ENCODE measurements around the gene PCGF2.
"Not testable (repeated sequence)": the region's sequence is repeated elsewhere in the genome, so short reads cannot be mapped to it uniquely, and the experiment has no call there.

PCGF2 gene

DNA sequence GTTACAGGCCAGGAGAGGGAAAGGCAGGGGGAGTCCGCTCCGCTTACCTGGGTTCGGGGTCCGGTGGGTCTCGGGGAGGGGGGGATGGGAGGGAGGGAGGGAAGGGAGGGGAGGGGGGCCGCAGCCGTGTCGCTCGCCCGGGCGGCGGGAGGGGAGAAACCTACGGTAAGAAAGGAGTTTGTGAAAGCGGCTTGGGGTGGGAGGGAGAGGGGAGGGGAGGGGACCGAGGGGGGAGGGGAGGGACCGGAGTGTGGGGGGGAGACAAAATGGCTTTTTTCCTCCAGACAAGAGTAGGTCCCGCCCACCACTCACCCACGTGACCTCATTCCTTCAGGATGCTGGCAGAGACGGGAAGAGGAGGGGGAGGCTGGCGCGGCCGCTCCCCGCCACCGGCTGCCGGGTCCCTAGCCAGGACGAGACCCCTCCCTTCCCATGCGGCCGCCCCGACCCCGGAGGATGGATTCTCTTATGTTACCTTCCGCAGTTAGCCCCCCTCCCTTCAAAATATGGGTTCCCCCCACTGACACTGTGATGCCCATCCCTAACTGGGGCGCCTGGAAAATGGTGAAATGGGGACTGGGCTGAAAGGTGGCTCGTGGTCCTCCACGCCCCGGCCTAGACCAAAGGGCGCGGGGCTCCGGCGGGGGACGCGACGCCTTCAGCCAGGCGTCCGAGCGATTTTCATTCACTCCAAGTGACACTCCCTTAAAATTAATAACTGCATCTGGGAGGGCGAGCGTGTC is at the start of gene PCGF2:
Gene PCGF2 (minus strand): TSS at position 188 of the 743 bp plus-strand sequence. CDS start 7,934 bp downstream, outside the sequence.
- no peak for FAIRE-seq
- peak; percentile 88 for DNase-seq (ENCODE audit: low spot score)

DNA sequence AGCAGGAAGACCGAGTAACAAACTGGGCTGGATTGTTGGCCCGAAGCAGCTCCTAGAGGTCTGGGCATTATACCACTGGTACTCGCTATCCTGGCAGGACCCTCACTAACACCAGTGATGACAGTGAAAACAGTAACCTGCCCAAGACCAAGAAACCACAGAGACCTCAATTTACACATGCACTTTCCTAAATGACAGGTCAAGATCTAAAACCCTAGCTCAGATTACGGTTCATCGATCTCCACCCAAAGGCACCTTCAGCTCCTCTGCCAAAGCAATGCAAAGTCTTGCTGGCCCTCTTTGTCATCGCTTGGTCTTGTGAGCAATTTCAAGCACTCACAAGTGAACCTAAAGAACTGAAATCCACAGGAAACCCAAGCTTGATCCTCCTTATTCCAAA is 49.7 kb upstream of the PCGF2 start:
- DNase-seq (ENCODE audit: low spot score): no peak

DNA sequence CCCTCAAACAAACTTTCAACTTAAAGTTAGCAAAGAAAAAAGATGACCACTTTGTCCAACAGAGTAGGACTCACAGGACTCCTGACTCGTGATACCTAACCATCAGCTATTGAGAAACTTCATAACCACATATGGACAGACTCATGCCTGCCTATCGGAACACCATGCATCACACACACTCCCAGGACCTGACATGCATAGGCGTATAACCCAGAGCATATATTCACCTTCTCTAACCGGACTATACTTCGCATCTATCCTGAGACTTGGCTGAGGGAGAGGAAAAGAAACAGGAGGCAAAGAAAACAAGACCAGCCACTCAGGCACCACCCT is 49.0 kb upstream of the PCGF2 start:
- FAIRE-seq: no peak

More for the DNA sequence above, 49.7 kb upstream of the PCGF2 start:
- FAIRE-seq: no peak

DNA sequence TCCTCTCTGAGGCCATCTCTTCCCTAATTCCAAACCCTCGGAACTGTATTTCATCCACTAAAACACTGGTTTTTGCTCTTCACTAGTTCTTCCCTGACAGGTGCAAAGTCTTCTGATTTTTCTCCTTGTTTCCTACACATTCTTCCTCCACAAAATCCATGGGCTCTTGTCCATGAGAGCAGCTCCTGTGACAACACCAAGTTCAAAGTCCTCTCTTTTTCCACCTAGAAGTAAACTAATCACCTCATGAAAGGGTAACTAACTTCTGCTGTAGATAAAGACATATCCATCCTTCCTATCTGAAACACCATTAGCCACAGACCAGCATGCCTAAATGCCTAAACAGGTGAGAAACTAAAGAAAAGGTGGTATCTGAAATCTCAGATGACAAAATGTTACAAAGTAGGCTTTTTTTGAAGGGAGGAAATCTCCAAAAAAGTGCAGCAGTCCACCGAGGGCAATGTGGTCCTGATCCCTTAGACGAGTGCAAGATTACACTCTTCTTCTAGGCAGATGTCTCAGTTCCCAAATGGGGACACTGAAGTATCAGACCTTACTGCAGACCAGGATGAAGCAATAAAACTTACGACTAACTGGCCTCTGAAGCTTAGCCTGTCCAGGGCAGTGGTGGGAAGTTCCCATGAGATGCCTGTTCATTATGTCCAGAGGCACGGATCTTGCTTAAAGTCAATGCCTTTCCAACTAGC is 48.5 kb upstream of the PCGF2 start:
- FAIRE-seq: no peak

More for the DNA sequence above, 49.0 kb upstream of the PCGF2 start:
- no peak for DNase-seq (ENCODE audit: low spot score)

DNA sequence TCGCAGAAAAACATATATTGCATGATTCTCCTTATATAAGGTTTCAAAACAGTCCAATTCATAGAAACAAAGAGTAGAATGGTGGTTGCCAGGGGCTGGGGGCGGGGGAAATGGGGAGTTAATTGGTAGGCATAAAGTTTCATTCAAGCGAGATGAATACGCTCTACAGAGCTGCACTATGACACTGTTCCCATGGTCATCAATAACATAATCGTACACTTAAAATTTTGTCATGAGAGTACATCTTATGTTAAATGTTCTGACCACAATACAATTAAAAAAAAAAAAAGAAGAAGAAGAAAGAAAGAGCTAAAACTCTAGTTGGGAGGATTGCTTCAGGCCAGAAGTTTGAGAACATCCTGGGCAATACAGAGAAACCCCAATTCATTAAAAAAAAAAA is 46.1 kb upstream of the PCGF2 start:
- DNase-seq (ENCODE audit: low spot score) (no peak), FAIRE-seq (no peak)

More for the DNA sequence above, 48.5 kb upstream of the PCGF2 start:
- no peak for DNase-seq (ENCODE audit: low spot score)

DNA sequence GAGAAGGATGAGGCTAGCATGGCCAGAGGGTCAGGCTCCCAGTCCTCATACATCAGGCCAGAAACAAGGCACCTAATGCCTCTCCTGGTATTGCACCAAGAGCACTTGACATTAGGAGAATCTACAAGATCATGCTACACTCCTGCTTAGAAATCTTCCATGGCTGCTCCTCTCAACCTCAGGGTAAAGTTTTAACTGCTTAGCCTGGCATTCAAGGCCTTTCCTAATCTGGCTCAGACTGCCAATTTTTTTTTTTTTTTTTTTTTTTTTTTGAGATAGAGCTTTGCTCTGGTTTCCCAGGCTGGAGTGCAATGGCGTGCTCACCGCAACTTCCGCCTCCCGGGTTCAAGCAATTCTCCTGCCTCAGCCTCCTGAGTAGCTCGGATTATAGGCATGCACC is 43.0 kb upstream of the PCGF2 start:
- FAIRE-seq (no peak), DNase-seq (ENCODE audit: low spot score) (no peak)

DNA sequence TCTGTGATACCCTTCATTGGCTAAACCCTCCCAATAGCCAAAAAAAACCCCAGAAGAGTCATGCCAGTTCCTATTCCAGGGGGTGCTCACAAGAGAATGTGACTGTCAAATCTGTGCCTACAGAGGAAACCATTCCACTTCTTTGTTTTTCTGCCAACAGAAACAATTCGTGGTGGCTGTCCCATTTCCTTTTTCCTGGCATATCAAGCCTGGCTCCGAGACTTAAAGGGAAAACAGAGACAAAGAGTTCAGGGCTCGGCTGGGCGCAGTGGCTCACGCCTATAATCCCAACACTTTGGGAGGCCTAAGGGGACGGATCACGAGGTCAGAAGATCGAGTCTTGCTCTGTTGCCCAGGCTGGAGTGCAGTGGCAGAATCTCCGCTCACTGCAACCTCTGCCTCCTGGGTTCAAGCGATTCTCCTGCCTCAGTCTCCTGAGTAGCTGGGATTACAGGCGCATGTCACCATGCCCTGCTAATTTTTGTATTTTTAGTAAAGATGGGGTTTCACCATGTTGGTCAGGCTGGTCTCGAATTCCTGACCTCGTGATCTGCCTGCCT is 42.1 kb upstream of the PCGF2 start:
- FAIRE-seq; DNase-seq (ENCODE audit: low spot score): not testable (repeated sequence)

DNA sequence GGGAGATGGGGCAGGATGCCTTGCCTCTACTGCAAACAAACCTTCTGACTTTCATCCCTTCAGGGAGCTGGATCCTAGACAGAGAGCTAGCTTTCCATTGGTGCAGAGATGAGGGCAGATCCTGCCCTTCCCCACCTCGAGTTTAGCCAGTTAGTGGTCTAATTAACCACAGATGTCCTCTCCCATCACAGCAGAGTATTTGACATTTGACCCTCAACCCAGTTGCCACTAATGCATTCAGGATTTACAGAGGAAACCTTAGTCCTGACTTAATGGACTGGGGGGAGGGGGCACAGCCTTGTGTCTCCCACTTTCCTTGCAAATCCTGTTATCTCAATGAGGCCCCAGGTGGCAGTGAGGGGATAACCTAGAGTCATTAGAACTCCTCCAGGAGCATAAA is 41.0 kb upstream of the PCGF2 start:
- no peak for DNase-seq (ENCODE audit: low spot score)
- FAIRE-seq: no peak

DNA sequence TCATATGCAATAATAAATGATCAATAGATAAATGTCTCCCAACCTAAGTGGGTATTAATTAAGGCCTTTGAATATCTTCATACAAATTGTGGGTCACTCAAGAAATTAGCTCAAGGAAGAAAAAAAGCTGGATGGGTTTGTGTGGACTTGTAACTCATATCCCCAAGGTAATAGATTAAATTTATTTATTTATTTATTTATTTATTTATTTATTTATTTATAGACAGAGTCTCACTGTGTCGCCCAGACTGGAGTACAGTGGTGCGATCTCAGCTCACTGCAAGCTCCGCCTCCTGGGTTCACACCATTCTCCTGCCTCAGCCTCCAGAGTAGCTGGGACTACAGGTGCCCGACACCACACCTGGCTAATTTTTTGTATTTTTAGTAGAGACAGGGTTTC is 39.9 kb upstream of the PCGF2 start:
- not testable (repeated sequence) for FAIRE-seq; DNase-seq (ENCODE audit: low spot score)

DNA sequence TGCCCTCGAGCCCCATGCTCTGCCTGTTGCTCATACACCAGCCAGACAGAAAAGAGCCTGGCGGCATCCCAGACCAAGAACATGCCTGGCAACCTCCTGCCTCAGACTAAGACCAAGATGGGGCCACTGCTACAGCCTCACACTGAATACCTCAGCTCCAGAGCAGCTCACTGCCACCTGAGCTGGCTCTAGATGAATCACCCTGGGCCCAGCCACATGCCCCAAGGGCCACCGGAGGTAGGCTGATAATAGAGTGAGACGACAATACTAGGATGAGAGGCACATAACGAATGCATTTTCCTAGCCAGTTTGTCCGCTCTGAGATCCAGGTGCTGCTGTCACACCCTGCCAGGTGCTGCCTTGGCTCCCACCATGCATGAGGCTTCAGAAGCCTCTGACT is 38.2 kb upstream of the PCGF2 start:
- FAIRE-seq (no peak), DNase-seq (ENCODE audit: low spot score) (no peak)

DNA sequence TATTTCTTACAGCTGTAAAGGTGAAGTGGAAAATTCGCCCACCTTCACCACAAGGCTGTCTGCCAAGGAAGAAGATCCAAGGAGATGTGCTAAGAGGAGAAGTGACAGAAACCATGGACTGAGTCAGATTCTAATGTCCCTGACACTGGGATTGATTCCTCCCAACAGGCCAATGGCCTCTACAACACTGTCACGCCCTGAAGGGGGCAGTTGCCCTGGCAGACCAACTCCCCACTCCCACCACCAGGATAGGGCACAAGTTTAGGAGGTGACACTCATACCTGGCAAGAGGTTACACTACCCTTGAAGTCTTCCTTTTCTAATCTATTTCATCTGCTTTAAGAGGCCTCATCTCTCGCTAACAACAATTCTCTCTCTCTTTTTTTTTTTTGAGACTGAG is 35.1 kb upstream of the PCGF2 start:
- FAIRE-seq (no peak), DNase-seq (ENCODE audit: low spot score) (no peak)

DNA sequence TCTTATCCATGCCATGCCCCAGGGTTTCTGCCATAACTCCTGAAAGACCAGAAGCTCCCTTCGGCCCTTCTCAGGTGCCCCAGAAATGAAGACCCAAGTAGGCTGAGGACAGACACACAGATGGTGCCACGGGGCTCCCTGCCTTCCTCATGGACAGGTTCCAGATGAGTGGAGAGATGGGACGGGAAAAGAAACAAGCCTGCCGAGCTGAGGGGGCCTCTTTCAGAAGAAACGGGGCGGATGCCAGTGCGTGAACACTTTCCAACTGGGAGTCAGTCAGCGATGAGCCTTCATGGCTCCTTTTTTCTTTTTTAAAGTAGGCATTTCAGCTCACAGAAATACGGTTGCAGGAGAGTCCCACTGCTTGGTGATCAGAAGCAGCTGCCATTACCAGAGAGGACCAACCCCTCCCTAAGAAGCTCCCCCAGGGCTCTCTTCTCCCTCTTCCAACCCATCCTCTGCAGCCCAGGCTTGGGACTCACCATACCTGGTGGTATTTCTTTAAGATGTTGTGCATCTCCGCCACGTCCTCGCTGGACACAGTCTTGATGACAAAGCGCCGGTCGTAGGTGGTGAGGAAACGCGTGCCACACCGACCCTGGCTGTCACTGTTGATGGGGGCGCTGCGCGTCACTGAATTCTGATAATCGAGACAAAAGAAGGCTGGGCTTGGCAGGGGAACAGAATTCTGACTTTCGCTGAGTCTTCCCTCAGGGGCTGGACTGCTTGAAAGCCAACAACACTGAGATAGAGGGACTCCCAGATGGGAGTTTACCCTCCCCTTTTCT is 32.0 kb upstream of the PCGF2 start:
- no peak for FAIRE-seq

DNA sequence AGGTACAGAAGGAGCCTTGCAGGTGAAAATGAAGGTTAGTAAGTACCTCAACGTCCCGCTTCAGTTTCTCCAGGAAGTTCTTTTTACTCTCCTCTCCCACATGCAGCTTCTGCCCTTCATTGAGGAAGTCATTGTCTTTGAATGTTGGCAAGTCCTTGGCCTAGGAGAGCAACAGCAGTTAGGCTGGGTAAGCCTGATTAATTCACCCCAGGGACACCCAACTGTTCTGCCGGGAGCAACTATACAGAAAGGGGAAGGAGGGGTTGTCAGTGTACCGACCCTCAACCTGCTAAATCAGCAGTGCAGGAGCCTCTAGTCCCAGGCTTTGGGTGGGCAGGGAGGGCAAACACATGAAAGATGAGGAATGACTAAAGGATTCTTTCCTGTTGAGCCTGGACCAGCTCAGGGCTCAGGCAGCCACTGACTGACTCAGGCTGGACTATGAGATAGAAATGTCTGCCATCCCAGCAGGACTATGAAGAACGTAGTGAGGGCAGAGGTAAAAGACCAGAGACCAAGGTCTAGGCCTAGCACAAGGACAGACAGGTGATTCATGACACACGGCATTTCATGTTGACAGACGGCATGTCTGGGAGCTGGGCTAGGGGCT is 29.6 kb upstream of the PCGF2 start:
- FAIRE-seq: no peak
- no peak for DNase-seq (ENCODE audit: low spot score)

More for the DNA sequence above, 32.0 kb upstream of the PCGF2 start:
- no peak for DNase-seq (ENCODE audit: low spot score)

DNA sequence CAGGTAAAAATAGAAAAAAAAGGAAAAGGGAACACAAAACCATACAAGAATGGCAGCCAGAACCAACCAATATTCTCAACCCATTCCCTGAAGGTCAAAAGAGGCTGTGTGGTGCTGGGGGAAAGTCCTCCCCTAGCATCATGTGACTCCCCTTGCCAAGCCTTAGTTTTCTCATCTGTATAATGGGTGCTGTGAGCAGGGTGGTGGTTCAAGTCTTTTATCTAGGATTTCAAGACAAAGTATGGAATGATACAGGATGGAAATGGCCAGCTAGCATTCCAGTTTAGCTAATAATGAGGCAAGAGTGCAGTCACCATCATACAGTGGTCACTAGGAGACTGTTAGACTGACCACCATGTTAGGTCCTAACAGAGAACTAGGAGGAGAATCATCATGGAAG is 25.1 kb upstream of the PCGF2 start:
- DNase-seq (ENCODE audit: low spot score) (no peak), FAIRE-seq (no peak)

DNA sequence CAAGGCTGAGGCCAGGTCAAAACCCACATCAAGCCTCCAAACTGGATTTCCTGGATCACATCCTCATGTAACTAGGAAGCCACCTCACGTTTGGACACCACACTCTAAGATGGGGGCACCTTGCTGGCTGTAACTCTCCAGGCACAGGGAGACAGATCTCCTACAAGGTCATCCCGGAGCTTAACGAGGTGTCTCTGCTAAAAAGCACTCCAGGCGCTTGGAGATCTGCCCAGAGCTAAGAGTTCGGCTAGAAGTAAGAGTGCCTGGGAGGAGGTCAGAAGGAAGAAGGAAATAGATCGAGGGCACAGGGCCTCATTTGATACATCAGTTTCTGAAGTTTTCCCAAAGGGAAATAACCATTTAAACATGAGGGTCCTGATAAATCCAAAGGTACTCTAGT is 20.3 kb upstream of the PCGF2 start:
- FAIRE-seq (no peak), DNase-seq (ENCODE audit: low spot score) (no peak)

DNA sequence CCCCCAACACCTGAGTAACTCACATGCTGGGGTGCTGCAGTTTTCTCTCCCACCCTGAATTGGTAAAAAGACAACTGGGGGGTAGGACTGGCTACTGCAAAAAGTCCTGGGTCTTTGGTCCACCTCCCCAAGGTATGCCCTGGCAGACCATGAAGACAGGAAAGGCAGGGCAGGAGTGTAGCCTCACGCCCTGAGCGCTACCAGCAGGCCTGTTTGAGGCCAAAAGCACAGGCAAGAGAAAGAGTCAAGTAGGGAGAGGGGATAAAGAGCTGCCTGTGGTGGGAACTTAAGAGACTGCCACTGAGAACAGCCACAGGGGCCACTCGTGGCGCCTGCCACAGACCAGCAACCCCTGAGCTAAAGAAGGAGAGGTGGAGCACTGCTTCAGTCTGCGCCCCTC is 18.2 kb upstream of the PCGF2 start:
- DNase-seq (ENCODE audit: low spot score): no peak
- no peak for FAIRE-seq

DNA sequence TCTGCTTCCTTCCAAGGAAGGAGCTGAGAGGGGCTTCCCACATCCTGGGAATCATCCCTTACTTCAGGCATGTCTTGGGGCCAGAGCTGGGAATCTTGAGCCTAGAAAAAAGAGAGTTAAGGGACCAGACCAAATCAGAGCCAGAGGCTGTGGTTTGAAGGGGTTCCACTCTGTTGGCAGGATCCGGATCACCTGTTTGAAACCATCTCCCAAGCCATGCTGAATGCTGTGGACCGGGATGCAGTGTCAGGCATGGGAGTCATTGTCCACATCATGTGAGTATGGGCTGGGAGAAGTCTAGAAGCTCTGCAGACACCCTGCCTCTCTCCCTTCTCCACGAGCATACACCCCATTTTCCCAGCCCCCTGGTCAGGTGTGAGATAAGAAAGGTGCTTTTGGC is 14.1 kb upstream of the PCGF2 start:
- DNase-seq (ENCODE audit: low spot score): no peak
- no peak for FAIRE-seq

DNA sequence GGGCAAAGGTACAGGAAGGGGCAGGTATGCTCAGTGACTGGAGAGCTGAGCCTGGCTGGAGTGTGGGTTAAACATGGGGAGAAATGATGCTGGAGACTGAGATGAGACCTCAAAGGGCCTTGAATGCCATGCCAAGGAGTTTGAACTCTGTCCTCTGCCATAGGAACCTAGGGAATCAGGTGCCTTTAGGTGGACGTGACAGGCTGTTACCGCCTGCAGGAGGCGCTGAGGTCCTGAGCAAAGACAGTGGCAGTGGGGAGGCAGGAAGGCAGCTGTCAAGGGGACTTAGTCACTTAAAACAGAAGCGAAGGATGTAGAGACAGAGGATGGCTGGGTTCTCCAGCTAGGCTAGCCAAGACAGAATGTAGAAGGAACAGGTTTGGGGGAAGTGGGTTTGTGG is 13.5 kb upstream of the PCGF2 start:
- DNase-seq (ENCODE audit: low spot score) (no peak), FAIRE-seq (no peak)

DNA sequence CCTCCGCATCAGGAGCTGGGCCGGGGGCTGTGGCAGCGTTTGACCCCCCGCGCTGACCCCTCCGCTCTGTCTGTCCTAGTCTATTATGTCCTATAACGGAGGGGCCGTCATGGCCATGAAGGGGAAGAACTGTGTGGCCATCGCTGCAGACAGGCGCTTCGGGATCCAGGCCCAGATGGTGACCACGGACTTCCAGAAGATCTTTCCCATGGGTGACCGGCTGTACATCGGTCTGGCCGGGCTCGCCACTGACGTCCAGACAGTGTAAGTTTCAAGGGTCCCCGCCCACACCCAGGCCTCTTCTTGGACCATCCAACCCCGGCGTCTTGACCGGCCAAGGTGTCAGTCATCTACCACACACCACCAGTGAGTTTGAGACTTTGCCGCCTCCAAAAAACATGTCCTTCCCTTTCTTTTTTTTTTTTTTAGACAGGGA is 5.0 kb upstream of the PCGF2 start:
- FAIRE-seq: no peak
- no peak for DNase-seq (ENCODE audit: low spot score)

DNA sequence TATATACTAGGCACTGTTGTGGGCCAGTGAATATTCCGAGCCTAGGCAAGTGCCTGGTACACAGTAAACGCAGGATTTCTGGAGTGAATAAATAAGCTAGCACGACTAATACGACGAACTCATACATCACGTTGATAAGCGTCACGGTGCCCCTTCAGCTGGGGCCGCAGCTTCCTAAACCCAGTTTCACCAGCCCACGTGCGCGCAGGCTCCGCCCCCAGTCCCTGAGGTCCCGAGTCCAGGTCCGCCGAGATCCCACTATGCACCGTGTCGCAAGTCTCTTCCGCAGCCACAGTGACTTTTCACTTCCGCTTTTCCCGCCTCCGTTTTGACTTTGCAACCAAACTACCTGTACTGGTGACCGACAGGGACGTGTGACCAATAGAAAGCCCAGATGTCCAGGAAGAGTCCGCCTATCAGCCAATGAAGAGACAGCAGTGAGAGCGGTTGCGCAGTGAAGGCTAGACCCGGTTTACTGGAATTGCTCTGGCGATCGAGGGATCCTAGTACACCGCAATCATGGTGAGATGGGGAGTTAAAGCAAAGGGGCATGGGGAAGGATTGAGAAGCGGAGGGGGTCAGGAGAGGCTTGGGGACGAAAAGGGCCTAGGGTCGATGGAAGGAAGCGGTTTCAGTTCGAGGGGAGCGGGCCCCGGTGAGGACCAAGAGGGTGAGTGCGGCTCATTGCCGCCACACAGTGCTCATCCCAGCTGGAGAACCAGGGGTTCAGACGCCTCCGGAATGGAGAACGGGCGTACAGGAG is 4.4 kb upstream of the PCGF2 start, which contains the start of gene PSMB3:
Gene PSMB3 (plus strand): TSS at position 434 of the 763 bp plus-strand sequence. CDS start 86 bp downstream, at position 520.
- DNase-seq (ENCODE audit: low spot score) (peak; percentile 98), FAIRE-seq (no peak)

Measured in urothelium cell line (cell line).